DOHH2 (cell line): ENCODE results near the gene RNF213.

Source experiments
- H3F3A ChIP-seq: fragments of 200-600 bp; sonication (generic), shearing (Covaris generic); 2 replicates; pipeline ENCODE4 v1.6.0; 2016; ENCODE audit warnings: antibody characterized with exemption, mild to moderate bottlenecking; ENCODE audit not compliant: control insufficient read depth, insufficient read depth
- H3K27ac ChIP-seq: fragments of 200-600 bp; sonication (generic); 2 replicates; pipeline ENCODE4 v1.5.1; 2014; ENCODE audit warnings: low read depth, mild to moderate bottlenecking, low read length, moderate library complexity
- H3K27me3 ChIP-seq: fragments of 200-600 bp; sonication (generic); 2 replicates; pipeline ENCODE4 v1.6.1; 2014; ENCODE audit warnings: mild to moderate bottlenecking, low read length, mixed read lengths; ENCODE audit not compliant: control insufficient read depth
- H3K36me3 ChIP-seq: fragments of 200-600 bp; sonication (generic); 2 replicates; pipeline ENCODE4 v1.6.1; 2014; ENCODE audit warnings: mild to moderate bottlenecking, low read length, moderate library complexity, mixed read lengths; ENCODE audit not compliant: control insufficient read depth
- H3K4me1 ChIP-seq: fragments of 200-600 bp; sonication (generic); 2 replicates; pipeline ENCODE4 v1.6.1; 2014; ENCODE audit warnings: mild to moderate bottlenecking, low read length, mixed read lengths; ENCODE audit not compliant: control insufficient read depth
- H3K4me2 ChIP-seq: fragments of 200-600 bp; sonication (generic); 2 replicates; pipeline ENCODE4 v1.6.0; 2014; ENCODE audit warnings: mild to moderate bottlenecking, low read length, moderate library complexity
- H3K4me3 ChIP-seq: fragments of 200-600 bp; sonication (generic); 2 replicates; pipeline ENCODE4 v1.5.1; 2014; ENCODE audit warnings: mild to moderate bottlenecking, low read length, mixed read lengths
- H3K79me2 ChIP-seq: fragments of 200-600 bp; sonication (generic); 2 replicates; pipeline ENCODE4 v1.6.1; 2014; ENCODE audit warnings: mild to moderate bottlenecking, low read length, mixed read lengths; ENCODE audit not compliant: control insufficient read depth
- H3K9me2 ChIP-seq: fragments of 200-600 bp; sonication (generic); replicated peaks from 2 replicates; pipeline ENCODE4 v1.6.1; 2014; ENCODE audit warnings: mild to moderate bottlenecking, low read length, mixed read lengths; ENCODE audit not compliant: control insufficient read depth
- H3K9me3 ChIP-seq: fragments of 200-600 bp; sonication (generic); 2 replicates; pipeline ENCODE4 v1.6.1; 2014; ENCODE audit warnings: antibody characterized with exemption, low read length, mixed read lengths; ENCODE audit not compliant: control insufficient read depth, insufficient read depth
- H4K20me1 ChIP-seq: fragments of 200-600 bp; sonication (generic); 2 replicates; pipeline ENCODE4 v1.6.0; 2014; ENCODE audit warnings: low read depth, mild to moderate bottlenecking, antibody characterized with exemption, low read length, moderate library complexity; ENCODE audit not compliant: control insufficient read depth, insufficient read depth
- EZH2phosphoT487 ChIP-seq: fragments of 200-600 bp; sonication (generic); IDR thresholded peaks from 2 replicates; pipeline ENCODE4 v1.6.1; 2017; ENCODE audit warnings: borderline replicate concordance, mild to moderate bottlenecking, antibody characterized with exemption, low read length, moderate library complexity, mixed read lengths
- TF ChIP-seq, protein P1 (sequence below): fragments of 200-600 bp; sonication (generic); IDR thresholded peaks from one replicate; pipeline ENCODE4 v1.5.1; 2014; ENCODE audit warnings: antibody characterized with exemption, mild to moderate bottlenecking, low read depth, low read length; ENCODE audit not compliant: poor library complexity, severe bottlenecking

The RNF213 gene

GRCh38 chr17:80385046-80385445 lies 124.4 kb downstream of the RNF213 start:
- H3K9me2 ChIP-seq, result no peaks in the 10 kb centered on the region
- H3K27ac ChIP-seq, result no peak overlapping the region
- no peaks in the 10 kb centered on the region for H3K4me1 ChIP-seq
- H3K4me3 ChIP-seq, result no peak overlapping the region
- TF ChIP-seq, protein P1, sequence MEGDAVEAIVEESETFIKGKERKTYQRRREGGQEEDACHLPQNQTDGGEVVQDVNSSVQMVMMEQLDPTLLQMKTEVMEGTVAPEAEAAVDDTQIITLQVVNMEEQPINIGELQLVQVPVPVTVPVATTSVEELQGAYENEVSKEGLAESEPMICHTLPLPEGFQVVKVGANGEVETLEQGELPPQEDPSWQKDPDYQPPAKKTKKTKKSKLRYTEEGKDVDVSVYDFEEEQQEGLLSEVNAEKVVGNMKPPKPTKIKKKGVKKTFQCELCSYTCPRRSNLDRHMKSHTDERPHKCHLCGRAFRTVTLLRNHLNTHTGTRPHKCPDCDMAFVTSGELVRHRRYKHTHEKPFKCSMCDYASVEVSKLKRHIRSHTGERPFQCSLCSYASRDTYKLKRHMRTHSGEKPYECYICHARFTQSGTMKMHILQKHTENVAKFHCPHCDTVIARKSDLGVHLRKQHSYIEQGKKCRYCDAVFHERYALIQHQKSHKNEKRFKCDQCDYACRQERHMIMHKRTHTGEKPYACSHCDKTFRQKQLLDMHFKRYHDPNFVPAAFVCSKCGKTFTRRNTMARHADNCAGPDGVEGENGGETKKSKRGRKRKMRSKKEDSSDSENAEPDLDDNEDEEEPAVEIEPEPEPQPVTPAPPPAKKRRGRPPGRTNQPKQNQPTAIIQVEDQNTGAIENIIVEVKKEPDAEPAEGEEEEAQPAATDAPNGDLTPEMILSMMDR, result no peak
- TF ChIP-seq EZH2phosphoT487, result no peak
- H3K79me2 ChIP-seq, result no peaks in the 10 kb centered on the region
- no peaks in the 10 kb centered on the region for H3K27me3 ChIP-seq
- H3K36me3 ChIP-seq, result no peaks in the 10 kb centered on the region
- H3F3A ChIP-seq, result no peaks in the 10 kb centered on the region
- no peaks in the 10 kb centered on the region for H4K20me1 ChIP-seq
- no peaks in the 10 kb centered on the region for H3K9me3 ChIP-seq
- no peak overlapping the region for H3K4me2 ChIP-seq

GRCh38 chr17:80386341-80386740 lies 125.7 kb downstream of the RNF213 start:
- Histone ChIP-seq H3K4me1 (no peaks in the 10 kb centered on the region), H3K4me2 (no peak overlapping the region), H3K36me3 (no peaks in the 10 kb centered on the region), H3K27me3 (no peaks in the 10 kb centered on the region), H3F3A (no peaks in the 10 kb centered on the region), H4K20me1 (no peaks in the 10 kb centered on the region), H3K9me2 (no peaks in the 10 kb centered on the region), H3K9me3 (no peaks in the 10 kb centered on the region), H3K27ac (no peak overlapping the region), H3K79me2 (no peaks in the 10 kb centered on the region), H3K4me3 (no peak overlapping the region)
- TF ChIP-seq EZH2phosphoT487, result no peak
- TF ChIP-seq, protein P1, result no peak

DNA sequence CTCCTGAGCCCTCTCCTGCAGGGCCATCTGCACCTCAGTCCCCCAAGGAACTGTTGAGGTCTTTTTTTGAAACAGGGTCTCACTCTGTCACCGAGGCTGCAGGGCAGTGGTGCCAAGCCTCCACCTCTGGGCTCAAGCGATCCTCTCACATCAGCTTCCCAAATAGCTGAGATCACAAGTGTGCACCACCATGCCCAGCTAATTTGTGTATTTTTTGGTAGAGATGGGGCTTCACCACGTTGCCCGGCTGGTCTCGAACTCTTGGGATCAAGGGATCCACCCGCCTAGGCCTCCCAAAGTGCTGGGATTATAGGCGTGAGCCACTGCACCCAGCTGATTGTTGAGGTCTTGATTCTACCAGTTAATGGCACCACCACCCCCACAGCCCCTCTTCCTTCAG lies 126.4 kb downstream of the RNF213 start:
- H3K9me3 ChIP-seq, result no peaks in the 10 kb centered on the region
- no peak for TF ChIP-seq EZH2phosphoT487
- TF ChIP-seq, protein P1, result no peak
- no peaks in the 10 kb centered on the region for H3K36me3 ChIP-seq
- no peaks in the 10 kb centered on the region for H4K20me1 ChIP-seq
- H3K4me3 ChIP-seq, result no peak overlapping the region
- no peak overlapping the region for H3K27ac ChIP-seq
- H3K4me2 ChIP-seq, result no peak overlapping the region
- H3K9me2 ChIP-seq, result no peaks in the 10 kb centered on the region
- H3K27me3 ChIP-seq, result no peaks in the 10 kb centered on the region
- H3K79me2 ChIP-seq, result no peaks in the 10 kb centered on the region
- no peaks in the 10 kb centered on the region for H3F3A ChIP-seq
- H3K4me1 ChIP-seq, result no peaks in the 10 kb centered on the region

GRCh38 chr17:80388175-80388574 lies 127.5 kb downstream of the RNF213 start:
- H3K27me3 ChIP-seq, result no peaks in the 10 kb centered on the region
- no peaks in the 10 kb centered on the region for H3K79me2 ChIP-seq
- no peaks in the 10 kb centered on the region for H3F3A ChIP-seq
- no peaks in the 10 kb centered on the region for H3K4me1 ChIP-seq
- H3K27ac ChIP-seq, result no peak overlapping the region
- no peak overlapping the region for H3K4me3 ChIP-seq
- no peak overlapping the region for H3K4me2 ChIP-seq
- H4K20me1 ChIP-seq, result no peaks in the 10 kb centered on the region
- no peaks in the 10 kb centered on the region for H3K36me3 ChIP-seq
- H3K9me2 ChIP-seq, result no peaks in the 10 kb centered on the region
- no peaks in the 10 kb centered on the region for H3K9me3 ChIP-seq
- no peak for TF ChIP-seq EZH2phosphoT487
- TF ChIP-seq, protein P1, result no peak
